ENCODE results near the gene CLCN1. TPM values are rescaled to one million over a fixed set of nuclear protein-coding genes. Genes with fewer than 3 reads are reported as not detected.

CLCN1 gene
- total RNA-seq, 1 experiment from 2014 or later, result not detected

DNA sequence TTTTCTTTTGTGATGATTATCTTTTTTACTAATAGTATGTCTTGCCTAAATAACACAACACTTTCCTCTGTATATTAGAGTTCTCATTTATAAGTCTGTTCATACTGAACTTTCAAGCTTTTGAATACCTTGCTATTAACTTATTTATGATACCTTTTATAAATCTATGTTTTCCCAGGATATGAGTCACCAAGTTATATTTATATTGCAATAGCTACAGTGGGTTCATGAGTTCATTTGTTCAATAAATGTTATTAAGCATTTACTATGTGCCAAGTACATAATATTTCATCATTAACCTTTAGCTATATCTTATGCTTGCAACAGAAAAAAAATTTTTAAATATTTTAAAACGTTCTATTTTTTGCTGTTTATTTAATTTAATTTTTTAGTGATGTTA, 18.3 kb downstream of the CLCN1 start:
- no peak for DNase-seq (ENCODE audit: unreplicated experiment)
- intact Hi-C loops (cut with micrococcal nuclease), result no loop called here
- POLR2A ChIA-PET, result interaction anchor here (0.6 to 1.3 kb wide), 4 partner anchors 9 to 166 kb away, joined by 3 to 6 read pairs (median 3); no protein-coding TSS in a partner anchor
- no peaks in the 10 kb centered on the region for H3K27me3 Mint-ChIP-seq (ENCODE audit: insufficient read depth, unreplicated experiment)
- H3K4me1 Mint-ChIP-seq (ENCODE audit: insufficient read depth, unreplicated experiment), result peaks cover 12% of the 10 kb centered on the region
- no peaks in the 10 kb centered on the region for H3K9me3 Mint-ChIP-seq (ENCODE audit: unreplicated experiment)
- H3K36me3 Mint-ChIP-seq (ENCODE audit: insufficient read depth, unreplicated experiment), result no peaks in the 10 kb centered on the region
- CTCF ChIA-PET, result interaction anchor here (0.5 to 3.3 kb wide), 3 partner anchors 45 to 94 kb away, joined by 3 to 14 read pairs (median 5); no protein-coding TSS in a partner anchor
- no peak overlapping the region for H3K27ac Mint-ChIP-seq (ENCODE audit: low read depth, unreplicated experiment)
- no peak for TF ChIP-seq CTCF (IDR thresholded peaks at IDR 0.05; ENCODE audit: unreplicated experiment)
- H3K4me3 Mint-ChIP-seq (ENCODE audit: unreplicated experiment), result no peak overlapping the region
- no TSS peak for BruUV-seq (replicated peaks)

- TF ChIP-seq CTCF (IDR thresholded peaks at IDR 0.05; ENCODE audit: unreplicated experiment), result no peak
- H3K27me3 Mint-ChIP-seq (ENCODE audit: insufficient read depth, unreplicated experiment), result no peaks in the 10 kb centered on the region
- DNase-seq (ENCODE audit: unreplicated experiment), result no peak
- CTCF ChIA-PET, result interaction anchor here (0.5 to 3.3 kb wide), 7 partner anchors 9 to 755 kb away, joined by 3 to 14 read pairs (median 3); no protein-coding TSS in a partner anchor
- H3K4me1 Mint-ChIP-seq (ENCODE audit: insufficient read depth, unreplicated experiment), result no peaks in the 10 kb centered on the region
- no TSS peak for BruUV-seq (replicated peaks)
- H3K36me3 Mint-ChIP-seq (ENCODE audit: insufficient read depth, unreplicated experiment), result no peaks in the 10 kb centered on the region
- POLR2A ChIA-PET, result no interaction called here
- H3K27ac Mint-ChIP-seq (ENCODE audit: low read depth, unreplicated experiment), result no peak overlapping the region
- intact Hi-C loops (cut with micrococcal nuclease), result no loop called here
- no peaks in the 10 kb centered on the region for H3K9me3 Mint-ChIP-seq (ENCODE audit: unreplicated experiment)
- no peak overlapping the region for H3K4me3 Mint-ChIP-seq (ENCODE audit: unreplicated experiment)
Measured at GRCh38 chr7:143337216-143337615, 21.3 kb downstream of the CLCN1 start.

DNA sequence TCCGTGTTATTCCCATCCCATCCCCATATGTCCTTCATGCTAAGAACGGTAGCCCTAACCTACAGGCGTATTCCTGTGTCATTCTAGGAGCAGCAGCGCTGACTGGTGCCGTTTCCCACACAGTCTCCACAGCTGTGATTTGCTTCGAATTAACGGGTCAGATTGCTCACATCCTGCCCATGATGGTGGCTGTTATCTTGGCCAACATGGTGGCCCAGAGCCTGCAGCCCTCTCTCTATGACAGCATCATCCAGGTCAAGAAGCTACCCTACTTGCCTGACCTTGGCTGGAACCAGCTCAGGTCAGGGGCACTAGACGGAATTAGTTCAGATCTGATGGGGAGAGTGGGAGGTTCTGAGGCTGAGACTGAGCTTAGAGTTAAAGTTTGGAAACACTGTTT, 25.9 kb downstream of the CLCN1 start:
- intact Hi-C loops (cut with micrococcal nuclease), result no loop called here
- Mint-ChIP-seq H3K27ac (ENCODE audit: low read depth, unreplicated experiment) (no peak overlapping the region), H3K36me3 (ENCODE audit: insufficient read depth, unreplicated experiment) (no peaks in the 10 kb centered on the region), H3K27me3 (ENCODE audit: insufficient read depth, unreplicated experiment) (peaks cover 6% of the 10 kb centered on the region), H3K4me1 (ENCODE audit: insufficient read depth, unreplicated experiment) (no peaks in the 10 kb centered on the region), H3K4me3 (ENCODE audit: unreplicated experiment) (no peak overlapping the region), H3K9me3 (ENCODE audit: unreplicated experiment) (no peaks in the 10 kb centered on the region)
- CTCF ChIA-PET, result interaction anchor here (1.1 kb wide), 1 partner anchor 75 kb away, joined by 3 read pairs; no protein-coding TSS in a partner anchor
- no peak for DNase-seq (ENCODE audit: unreplicated experiment)
- POLR2A ChIA-PET, result no interaction called here
- no TSS peak for BruUV-seq (replicated peaks)
- no peak for TF ChIP-seq CTCF (IDR thresholded peaks at IDR 0.05; ENCODE audit: unreplicated experiment)

DNA sequence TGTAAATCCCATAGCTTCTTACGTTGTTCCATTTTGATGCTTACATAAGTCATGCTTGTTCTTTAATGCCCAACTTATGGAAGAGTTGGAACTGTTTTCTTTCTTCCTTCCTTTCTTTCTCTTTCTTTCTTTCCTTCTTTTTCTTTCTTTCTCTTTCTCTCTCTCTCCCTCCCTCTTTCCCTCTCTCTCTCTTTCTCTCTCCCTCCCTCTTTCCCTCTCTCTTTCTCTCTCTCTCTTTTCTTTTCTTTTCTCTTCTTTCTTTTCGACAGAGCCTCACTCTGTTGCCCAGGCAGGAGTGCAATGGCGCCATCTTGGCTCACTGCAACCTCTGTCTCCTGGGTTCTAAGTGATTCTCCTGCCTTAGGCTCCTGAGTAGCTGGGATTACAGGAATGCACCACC, 27.7 kb downstream of the CLCN1 start:
- H3K4me1 Mint-ChIP-seq (ENCODE audit: insufficient read depth, unreplicated experiment), result no peaks in the 10 kb centered on the region
- H3K4me3 Mint-ChIP-seq (ENCODE audit: unreplicated experiment), result no peak overlapping the region
- no peak for TF ChIP-seq CTCF (IDR thresholded peaks at IDR 0.05; ENCODE audit: unreplicated experiment)
- no peak for DNase-seq (ENCODE audit: unreplicated experiment)
- H3K36me3 Mint-ChIP-seq (ENCODE audit: insufficient read depth, unreplicated experiment), result no peaks in the 10 kb centered on the region
- no peaks in the 10 kb centered on the region for H3K9me3 Mint-ChIP-seq (ENCODE audit: unreplicated experiment)
- H3K27ac Mint-ChIP-seq (ENCODE audit: low read depth, unreplicated experiment), result no peak overlapping the region
- peaks cover 18% of the 10 kb centered on the region for H3K27me3 Mint-ChIP-seq (ENCODE audit: insufficient read depth, unreplicated experiment)
- ChIA-PET POLR2A (interaction anchor here (1.0 kb wide), 1 partner anchor 9 kb away, joined by 3 read pairs; no protein-coding TSS in a partner anchor), CTCF (interaction anchor here (0.6 to 0.7 kb wide), 2 partner anchors 35 to 303 kb away, joined by 3 read pairs; no protein-coding TSS in a partner anchor)
- intact Hi-C loops (cut with micrococcal nuclease), result no loop called here
- no TSS peak for BruUV-seq (replicated peaks)

All from MCF 10A (cell line).